HG03095 (cell line): ENCODE results near the gene DCTN4.
"Not testable (repeated sequence)": the region's sequence is repeated elsewhere in the genome, so short reads cannot be mapped to it uniquely, and the experiment has no call there.

Experiments
- ATAC-seq: cut with Tn5 transposase; IDR thresholded peaks from one replicate; pipeline ENCODE4 v1.9.1; 2021; ENCODE audit warnings: moderate library complexity; ENCODE audit not compliant: unreplicated experiment

The DCTN4 gene

DNA sequence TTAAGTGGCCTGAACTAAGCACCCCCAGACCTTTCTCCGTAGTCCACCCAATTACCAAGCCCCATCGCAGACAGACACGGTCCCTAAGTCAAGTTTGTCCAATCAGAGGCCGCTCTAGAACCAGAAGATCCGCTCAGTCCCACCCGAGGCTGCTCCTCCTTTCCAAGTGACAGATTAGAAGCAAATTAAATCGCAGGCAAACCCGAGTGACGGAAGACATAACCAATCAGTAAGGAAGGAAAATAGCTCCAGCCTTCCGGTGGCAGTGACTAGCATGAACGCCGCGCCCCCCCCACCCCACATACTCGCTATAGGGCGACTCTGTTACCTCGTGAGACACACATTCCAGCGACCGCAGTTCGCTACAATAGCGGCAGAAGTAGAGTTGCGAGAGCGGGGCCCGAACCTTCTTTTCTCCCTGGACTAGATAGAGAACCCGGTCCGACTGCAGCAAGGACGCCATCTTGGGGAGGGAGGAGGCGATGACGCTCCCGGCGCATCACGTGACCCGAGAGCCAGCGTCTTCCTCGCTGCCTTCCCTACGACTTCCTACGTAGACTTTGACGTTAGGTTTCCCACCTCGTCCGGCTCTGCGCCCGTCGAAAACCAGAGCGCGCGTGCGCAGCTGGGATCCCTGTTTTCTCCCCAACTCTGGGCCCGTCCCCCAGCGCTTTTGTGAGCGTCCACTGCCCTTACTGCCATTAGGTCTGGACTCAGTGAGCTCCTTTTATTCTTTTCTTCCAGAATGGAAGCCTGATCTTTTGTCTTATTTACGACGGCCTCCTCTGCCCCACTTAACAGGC lies at the start of gene DCTN4:
DCTN4 (minus strand) TSS at position 487 of the 803 bp plus-strand sequence; CDS start at position 463, 24 bp downstream.
- ATAC-seq = peak; percentile 97

DNA sequence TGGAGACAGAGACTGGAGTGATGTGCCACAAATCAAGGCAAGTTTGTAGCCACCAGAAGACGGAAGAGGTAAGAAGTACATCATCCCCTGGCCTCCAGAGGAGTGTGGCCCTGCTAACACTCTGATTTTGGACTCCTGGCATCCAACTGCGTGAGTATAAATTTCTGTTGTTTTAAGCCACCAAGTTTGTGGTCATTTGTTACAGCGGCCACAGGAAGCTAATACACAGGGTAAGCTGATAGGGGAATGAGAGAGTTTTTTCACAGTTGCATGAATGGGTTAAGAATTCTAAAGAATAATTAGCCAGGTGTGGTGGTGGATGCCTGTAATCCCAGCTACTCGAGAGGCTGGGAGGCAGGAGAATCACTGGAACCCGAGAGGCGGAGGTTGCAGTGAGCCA lies 45.6 kb upstream of the DCTN4 start:
- ATAC-seq = no peak

DNA sequence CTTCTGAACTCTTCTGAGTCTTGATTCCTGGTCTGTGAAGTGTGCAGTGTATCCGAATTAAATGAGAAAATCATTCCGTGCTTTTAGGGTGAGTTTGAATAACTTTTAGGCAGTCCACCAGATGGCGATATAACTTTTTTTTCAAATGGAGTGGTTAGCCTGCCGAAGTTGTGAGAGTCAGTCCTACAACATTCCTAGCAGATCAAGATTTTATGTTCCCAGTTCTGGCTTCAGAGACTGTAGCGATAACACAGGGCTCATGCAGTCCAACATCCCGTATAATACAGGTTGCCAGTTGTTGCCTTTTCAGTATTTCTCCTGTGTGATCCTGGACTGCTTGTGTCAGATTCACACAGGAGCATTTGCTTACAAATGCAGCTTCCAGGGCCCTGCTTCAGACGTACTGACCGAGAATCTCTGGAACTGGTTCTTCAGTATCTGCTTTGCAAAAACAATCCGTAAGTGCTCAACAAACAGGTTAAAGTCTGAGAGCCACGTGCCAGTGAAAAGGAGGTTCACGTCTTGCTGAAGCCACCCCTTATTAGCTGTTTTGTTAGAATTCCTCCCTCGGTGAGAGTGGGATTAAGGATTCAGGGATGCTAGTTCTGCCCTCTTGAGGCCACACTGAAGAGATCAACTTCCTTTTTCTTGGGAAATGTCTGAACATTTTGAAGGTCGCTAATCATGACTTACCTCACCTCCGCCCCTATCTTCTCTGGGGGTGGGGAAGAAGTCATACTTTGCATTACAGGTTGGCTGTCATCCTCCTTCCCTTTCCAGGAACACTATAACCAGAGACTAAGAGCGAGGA lies 42.5 kb upstream of the DCTN4 start:
- no peak for ATAC-seq

DNA sequence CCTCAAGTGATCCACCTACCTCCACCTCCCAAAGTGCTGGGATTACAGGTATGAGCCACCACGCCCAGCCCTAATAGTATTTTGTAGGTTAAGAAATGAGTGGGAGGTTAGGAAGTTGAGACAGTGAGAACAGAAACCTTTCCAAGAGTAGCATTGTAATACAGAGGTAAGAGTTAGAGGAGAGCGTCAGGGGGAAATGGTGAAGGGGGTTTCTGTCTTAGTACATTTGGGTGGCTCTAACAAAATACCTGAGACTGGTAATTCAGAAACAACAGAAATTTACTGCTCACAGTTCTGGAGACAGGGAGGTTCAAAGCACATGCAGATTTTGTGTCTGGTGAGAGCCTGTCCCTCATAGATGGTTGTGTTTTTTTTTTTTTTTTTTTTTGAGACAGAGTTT lies 38.6 kb upstream of the DCTN4 start:
- ATAC-seq = no peak

DNA sequence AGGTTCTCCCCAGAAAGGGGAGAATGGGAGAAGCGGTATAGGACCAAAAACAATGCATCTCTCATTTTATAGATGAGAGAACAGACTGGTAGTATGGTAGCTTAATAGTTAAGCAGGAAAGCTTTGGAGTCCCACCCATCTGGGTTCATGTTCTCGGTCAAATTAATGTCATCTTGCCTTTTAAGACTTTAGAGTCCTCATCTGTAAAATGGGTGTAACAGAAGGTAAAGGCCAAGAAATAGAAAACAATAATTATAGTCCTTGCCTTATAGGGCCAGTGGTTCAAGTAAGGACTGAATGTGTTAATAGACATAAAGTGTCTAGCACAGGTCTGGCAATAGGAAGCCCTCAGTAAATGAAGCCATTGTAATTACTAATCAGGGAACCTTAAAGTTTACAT lies 36.1 kb upstream of the DCTN4 start:
- ATAC-seq = no peak

DNA sequence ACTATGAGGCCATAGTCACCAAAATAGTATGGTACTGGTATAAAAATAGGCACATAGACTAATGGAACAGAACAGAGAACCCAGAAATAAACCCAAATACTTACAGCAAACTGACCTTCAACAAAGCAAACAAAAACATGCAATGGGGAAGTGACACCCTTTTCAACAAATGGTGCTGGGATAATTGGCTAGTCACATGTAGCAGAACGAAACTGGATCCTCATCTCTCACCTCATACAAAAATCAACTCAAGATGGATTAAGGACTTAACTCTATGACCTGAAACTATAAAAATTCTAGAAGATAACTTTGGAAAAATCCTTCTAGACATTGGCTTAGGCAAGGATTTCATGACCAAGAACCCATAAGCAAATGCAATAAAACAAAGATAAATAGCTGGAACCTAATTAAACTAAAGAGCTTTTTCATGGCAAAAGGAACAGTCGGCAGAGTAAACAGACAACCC lies 34.6 kb upstream of the DCTN4 start:
- not testable (repeated sequence) for ATAC-seq

DNA sequence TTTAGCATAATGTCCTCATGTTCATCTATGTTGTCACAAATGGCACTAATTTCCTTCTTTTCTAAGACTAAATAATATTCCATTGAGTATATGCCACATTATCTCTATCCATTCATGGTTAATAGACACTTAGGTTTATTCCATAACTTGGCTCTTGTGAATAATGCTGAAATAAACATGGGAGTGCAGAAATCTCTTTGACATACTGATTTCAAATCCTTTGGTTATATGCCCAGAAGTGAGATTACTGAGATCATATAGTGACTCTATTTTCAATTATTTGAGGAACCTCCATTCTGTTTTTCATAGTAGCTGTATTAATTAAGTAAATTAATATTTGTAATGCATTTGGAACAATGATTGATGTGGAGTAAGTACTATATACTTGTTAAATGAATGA lies 32.7 kb upstream of the DCTN4 start:
- no peak for ATAC-seq

DNA sequence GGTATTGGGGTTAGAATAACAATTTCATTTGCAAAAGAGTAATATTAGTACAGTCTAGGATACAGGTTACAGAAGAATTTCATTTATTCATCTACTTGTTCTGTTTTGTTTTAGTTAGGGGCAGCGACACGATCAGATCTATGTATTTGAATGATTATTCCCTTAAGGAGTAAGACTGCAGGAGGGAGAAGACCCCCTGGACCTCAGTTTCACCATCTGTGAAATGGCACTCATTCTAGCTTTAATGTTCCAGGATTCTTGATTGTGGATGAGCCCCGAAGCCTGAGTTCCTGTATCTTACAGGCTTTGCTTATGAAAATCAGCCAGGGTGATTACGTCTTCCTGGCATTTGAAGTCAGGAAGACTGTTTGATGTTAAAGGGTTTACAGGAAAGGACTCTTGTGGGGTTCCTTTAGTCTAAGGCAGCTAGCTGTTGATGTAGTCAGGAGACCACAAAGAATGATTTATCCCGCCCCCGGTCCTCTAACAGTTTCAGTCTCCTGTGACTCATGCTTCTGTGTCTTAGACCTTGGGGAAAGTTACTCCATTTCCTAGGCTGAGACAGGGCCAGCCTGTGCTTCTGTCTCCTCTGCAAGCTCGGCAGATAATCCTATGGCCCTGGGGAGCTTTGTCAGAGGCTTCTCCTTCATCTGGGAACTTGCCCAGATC lies 31.3 kb upstream of the DCTN4 start:
- ATAC-seq = peak; percentile 94

DNA sequence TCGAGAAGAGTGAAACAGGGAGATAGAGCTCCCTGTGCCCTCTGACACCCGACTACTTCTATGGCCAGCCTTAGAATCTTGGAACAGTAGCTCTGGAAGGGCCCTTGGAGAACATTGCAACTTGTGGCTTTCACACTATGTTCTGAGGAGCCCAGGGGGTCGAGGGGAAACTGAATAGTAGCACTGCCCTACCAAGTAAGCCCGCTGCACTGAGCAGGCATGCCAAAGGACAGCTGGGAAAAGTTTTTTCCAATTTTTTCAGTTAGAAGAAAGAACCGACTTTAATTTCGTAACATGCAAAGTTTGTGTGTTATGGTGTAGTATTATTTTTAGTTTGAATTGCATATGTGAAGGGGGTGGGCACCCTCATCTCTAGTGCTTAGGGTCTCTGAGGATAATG lies 30.6 kb upstream of the DCTN4 start:
- ATAC-seq = no peak

DNA sequence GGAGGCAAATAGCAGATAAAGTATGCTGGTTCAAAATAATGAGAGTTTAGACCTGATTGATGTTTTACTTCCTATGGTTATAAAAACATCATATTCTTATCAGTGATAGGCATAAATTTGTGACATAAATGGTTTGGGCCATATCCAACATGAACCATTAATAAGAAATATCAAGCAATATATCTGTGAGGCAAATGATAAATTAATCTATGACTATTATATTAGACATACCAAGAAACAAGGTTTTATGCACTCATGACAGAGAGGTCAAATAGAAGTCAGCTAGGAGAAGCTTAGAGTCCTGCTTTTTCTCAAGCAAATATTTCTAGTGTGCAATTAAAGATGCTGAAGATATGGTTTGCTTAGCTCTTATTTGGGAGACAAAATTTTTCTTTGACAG lies 30.2 kb upstream of the DCTN4 start:
- no peak for ATAC-seq

DNA sequence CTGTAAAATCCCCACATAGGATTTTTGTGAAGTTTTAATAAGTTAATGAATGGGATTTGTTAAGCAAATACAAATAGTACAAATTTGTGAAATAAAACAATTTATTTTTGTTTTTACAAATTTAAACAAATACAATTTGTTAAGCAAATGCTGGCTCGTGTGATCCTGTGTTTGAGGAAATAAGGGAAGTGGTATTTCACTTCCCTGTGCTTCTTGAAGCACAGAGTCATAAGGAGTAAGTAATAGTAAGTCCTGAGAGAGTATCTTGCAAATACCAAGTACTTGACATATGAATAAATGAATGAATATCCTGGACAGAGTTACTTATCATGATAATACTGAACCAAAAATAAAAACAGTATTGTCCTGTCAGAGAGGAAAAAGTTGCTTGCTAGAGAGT lies 28.8 kb upstream of the DCTN4 start:
- ATAC-seq = no peak

DNA sequence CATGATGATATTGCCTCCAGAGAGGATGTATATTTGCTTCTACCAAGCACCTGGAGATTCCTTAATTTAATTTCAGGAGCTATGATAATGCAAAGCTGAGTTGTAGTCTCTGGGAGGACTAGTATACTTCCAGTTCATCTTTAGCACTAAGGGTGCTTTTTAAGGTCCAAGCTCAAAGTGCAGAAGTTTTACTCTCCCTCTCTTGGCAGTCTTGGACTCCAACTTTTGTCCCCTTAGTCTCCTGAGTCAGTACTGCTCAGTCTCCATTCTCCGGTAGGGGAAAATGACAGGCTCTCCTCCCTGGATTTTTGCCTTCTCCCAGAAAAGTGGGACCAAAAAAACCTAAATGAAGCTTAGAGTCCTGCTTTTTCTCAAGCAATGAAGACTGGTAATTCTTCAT lies 28.1 kb upstream of the DCTN4 start:
- no peak for ATAC-seq

DNA sequence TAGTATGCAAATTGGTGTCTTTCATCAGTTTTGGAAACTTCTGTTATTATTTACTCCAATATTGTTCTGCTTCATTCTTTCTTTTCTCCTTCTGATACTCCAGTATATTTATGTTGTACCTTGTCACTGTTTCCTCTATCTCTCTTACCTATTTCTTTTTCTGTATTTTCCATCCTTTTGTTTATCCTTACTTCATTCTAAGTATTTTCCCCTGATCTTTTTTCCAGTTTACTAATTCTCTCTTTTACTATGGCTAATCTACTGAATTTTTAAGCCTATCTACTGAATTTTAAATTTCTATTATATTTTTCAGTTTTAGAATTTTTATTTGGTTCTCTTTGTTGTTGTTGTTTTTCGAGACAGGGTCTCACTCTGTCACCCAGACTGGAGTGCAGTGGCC lies 27.1 kb upstream of the DCTN4 start:
- ATAC-seq = no peak

DNA sequence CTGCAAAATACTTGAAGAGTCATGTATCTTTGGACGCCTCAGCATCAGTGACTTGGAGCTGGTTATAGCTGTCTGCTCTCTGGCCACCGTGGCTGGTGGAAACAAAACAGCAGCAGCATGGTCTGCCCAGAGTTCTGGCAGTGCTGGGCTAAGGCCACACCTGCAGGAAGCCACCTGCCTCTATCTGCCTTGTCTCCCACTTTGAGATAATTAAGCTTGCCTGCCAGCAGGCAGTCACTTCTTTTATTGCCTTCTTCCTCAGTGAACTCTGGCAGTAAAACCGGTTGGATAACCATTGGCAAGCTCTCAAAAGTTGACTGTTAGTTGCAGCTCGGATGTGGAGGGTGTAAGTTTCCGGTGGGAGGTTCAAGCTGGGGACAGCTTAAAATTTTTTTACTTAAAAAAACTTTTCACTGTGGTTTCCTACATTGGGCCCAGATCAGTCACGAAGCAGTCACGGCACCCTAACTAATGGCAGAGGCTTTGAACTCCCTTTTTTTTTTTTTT lies 24.7 kb upstream of the DCTN4 start:
- ATAC-seq = peak; percentile 36

DNA sequence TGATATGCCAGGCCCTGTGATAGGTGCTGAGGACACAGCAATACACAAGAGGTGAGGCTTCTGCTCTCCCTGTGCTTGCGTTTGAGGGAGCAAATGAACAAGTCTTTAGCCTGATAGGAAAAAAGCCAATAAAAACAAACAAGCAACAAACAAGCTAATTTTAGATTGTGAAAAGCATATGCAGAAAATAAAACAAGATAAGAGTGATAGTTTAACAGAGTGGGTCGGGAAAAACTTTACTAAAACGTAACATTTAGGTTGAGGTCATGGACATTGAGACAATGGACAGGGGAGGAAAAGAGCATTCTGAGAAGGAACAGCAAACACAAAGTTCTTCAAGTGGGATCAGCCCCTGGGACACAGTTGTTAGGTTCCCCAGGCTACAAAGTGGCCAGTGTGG lies 24.0 kb upstream of the DCTN4 start:
- ATAC-seq = no peak

DNA sequence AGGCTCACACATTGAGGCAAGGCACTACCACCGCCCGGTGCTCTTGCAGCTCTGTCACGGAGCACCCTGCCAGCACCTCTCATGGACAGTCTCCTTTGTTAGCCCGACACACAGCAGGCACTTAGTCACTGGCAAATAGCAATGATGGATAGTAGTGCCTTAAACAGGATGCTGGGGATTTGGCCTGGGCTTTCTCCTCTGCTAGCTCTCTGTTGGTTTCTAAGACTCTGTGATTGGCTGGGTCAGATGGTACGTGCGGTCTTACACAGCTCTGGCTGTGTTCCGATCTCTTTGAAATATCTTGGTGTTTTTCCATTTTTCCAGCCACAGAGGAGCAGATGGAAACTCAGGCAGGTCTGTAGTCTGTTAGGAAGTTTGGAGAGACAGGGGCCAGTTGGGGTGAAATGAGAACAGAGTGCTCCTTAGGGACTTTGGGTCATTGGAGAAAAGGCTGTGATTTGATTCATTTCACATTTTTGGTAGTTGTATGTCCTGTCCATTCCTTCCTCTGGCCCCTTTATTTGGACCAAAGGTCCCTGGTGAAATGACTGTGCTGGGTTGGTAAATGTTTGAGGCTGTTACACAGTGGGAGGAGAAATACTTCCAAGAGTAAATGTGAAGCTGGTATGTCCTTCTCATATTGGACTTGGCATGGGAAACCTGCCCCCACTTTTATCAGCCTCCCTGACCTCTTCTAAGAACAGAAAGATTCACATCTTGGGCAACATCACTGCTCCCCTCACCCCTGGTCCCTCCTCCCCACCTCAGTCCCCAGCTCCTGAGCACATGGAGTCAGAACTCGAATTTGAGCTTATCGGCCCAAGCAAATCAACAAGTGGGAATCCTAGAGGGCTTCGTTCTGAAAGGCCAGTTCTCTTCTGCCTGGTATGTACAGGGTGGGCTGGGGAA lies 23.1 kb upstream of the DCTN4 start:
- ATAC-seq = no peak

DNA sequence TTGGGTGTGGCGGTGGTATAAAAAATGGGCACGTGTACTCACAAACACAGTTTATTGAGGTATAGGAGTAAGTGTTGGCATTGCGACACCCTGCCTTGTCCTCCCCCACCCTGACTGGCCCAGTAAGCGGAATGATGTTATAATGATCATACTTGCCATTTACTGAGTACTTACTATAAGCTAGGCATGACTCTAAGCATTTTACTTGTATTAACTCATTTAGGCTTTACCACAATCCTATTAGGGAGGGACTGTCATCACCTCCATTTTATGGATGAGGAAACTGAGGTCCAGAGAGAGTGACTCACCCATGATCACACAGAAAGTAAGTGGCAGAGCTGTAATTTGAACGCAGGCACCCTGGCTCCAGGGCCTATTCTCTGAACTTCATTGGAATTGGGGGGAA lies 22.0 kb upstream of the DCTN4 start:
- ATAC-seq = no peak

DNA sequence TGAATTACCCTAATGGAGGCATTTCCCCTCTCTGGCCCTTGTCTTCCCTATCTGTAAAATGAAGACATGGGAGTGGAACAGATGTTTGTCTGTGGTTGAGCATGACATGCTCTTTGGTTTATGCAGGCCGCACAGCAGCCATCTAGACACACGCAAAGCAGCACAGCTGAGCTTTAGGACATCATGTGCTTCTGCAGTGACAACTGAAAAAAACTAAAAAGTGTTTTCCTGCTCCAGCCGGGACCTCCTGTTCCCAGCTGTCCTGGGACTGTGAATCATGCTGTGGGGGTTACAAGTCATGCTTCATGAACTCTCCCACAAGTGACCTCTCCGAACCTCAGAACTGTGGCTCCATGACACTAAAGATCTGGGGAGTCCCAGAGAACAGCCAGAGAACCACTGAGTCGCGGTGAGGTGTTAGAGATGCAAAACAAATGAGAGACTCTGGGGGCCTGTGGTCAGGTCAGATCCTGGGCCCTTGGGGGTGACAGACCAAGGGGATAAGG lies 21.4 kb upstream of the DCTN4 start:
- ATAC-seq = peak; percentile 56

DNA sequence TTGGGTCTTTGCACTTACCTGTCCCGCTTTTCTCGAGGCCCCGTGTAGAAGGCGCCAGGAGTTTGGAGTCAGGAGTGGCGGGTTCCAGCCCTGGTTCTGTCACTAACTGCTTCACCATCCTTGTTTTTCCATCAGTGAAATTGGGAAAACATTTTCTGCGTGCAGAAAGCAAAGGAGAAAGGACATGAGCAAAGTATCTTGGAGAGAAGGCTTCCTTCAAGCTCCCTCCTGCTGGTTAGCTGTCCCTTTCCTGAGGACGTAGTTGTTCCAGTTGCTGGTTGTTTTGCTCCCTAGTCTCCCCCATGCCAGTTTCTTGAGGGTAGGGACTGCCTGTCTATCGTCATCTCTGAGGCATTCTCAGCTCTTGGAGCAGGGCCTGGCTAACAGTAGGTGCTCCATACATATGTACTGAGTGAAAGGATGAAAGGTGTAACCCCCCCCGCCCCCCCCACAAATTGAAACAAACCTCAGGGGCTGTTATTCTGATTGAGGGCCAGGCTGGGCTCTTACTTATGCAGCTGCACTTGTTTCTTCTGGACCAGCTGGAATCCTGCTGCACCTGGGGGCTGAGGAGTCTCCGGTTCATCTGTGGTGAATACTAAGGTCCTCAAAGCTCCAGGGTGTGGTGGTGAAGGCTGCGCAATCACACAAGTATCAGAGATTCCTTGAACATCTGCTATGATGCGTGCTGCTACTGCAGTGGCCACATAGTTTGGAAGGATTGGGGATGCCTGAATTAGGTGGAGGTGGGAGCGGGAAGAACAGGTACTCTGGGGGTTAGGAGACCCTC lies 20.8 kb upstream of the DCTN4 start:
- ATAC-seq = no peak
